Measurements from ENCODE around the gene CELSR1. TPM values are rescaled to one million over a fixed set of nuclear protein-coding genes. Genes with fewer than 3 reads are reported as not detected.

Gene CELSR1
- total RNA-seq, 1 donor from 2014 or later, result 18.8 TPM

- H3K27me3 Mint-ChIP-seq (ENCODE audit: low read depth), result no peaks in the 10 kb centered on the region
These were observed 166.7 kb downstream of the CELSR1 start for GRCh38 chr22:46370584-46371291.

DNA sequence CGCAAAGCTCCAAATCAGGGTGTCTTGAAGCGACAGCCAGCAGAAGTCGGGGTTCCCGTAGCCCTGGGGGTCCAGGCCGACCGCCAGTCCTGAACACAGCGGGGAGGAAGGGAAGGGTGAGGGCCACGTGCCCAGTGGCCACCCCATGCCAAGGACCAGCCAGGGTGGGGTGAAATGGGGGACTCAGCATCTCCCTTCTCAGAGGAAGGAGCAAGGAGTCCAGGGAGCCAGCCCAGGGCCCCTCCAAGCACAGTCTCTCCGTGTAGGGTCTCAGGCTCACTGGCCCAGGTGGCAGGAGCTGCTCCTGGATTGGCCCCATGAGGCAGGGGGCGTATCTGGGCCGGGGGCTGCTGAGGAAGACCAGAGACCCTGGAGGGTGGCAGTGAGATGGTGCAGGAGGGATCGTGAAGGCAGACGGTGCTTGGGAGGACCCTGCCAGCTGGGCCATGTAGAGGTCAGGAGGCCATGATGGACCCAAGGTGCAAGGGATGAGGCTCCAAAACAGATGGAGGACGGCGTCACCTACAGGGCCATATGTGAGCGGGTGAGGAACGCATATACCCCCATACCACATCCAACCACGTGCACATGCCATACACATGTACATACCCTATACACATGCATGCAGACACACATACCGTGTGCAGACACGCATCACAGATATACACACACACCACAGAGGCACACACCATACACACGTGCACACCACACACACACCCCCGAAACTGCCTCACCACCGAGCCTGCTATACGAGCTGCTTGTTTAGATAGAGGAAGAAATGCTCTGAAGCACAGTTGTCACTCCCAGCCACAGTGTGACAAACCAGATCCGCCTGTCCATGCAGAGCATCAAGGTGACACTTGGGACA lies 167.5 kb downstream of the CELSR1 start:
- no peaks in the 10 kb centered on the region for H3K27me3 Mint-ChIP-seq (ENCODE audit: low read depth)
- TF ChIP-seq, protein P1, sequence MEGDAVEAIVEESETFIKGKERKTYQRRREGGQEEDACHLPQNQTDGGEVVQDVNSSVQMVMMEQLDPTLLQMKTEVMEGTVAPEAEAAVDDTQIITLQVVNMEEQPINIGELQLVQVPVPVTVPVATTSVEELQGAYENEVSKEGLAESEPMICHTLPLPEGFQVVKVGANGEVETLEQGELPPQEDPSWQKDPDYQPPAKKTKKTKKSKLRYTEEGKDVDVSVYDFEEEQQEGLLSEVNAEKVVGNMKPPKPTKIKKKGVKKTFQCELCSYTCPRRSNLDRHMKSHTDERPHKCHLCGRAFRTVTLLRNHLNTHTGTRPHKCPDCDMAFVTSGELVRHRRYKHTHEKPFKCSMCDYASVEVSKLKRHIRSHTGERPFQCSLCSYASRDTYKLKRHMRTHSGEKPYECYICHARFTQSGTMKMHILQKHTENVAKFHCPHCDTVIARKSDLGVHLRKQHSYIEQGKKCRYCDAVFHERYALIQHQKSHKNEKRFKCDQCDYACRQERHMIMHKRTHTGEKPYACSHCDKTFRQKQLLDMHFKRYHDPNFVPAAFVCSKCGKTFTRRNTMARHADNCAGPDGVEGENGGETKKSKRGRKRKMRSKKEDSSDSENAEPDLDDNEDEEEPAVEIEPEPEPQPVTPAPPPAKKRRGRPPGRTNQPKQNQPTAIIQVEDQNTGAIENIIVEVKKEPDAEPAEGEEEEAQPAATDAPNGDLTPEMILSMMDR (IDR thresholded peaks at IDR 0.05; ENCODE audit: unreplicated experiment), result no peak
- H3K4me3 Mint-ChIP-seq, result no peak overlapping the region
- H3K36me3 Mint-ChIP-seq, result peaks cover 7% of the 10 kb centered on the region
- H3K9me3 Mint-ChIP-seq, result no peaks in the 10 kb centered on the region
- DNase-seq (ENCODE audit: low spot score in 2 of 2, unreplicated experiment in 2 of 2), result no peak
- H3K27ac Mint-ChIP-seq, result no peak overlapping the region
- H3K4me1 Mint-ChIP-seq, result no peaks in the 10 kb centered on the region

More at GRCh38 chr22:46370584-46371291, 166.7 kb downstream of the CELSR1 start:
- Mint-ChIP-seq H3K9me3 (peaks cover 1% of the 10 kb centered on the region), H3K4me3 (no peak overlapping the region), H3K4me1 (no peaks in the 10 kb centered on the region), H3K36me3 (peaks cover 13% of the 10 kb centered on the region), H3K27ac (no peak overlapping the region)
- TF ChIP-seq, protein P1 (IDR thresholded peaks at IDR 0.05; ENCODE audit: unreplicated experiment), result no peak
- no peak for DNase-seq (ENCODE audit: low spot score in 2 of 2, unreplicated experiment in 2 of 2)

- H3K4me3 Mint-ChIP-seq, result no peak overlapping the region
- no peak for DNase-seq (ENCODE audit: low spot score in 2 of 2, unreplicated experiment in 2 of 2)
- peaks cover 6% of the 10 kb centered on the region for H3K36me3 Mint-ChIP-seq
- H3K27ac Mint-ChIP-seq, result no peak overlapping the region
- no peaks in the 10 kb centered on the region for H3K27me3 Mint-ChIP-seq (ENCODE audit: low read depth)
- H3K4me1 Mint-ChIP-seq, result no peaks in the 10 kb centered on the region
- no peaks in the 10 kb centered on the region for H3K9me3 Mint-ChIP-seq
- TF ChIP-seq, protein P1 (IDR thresholded peaks at IDR 0.05; ENCODE audit: unreplicated experiment), result no peak
These were observed 168.3 kb downstream of the CELSR1 start for GRCh38 chr22:46368871-46369715.

- Mint-ChIP-seq H3K9me3 (no peaks in the 10 kb centered on the region), H3K4me3 (no peak overlapping the region), H3K27me3 (ENCODE audit: low read depth) (no peaks in the 10 kb centered on the region), H3K27ac (no peak overlapping the region), H3K4me1 (no peaks in the 10 kb centered on the region), H3K36me3 (peaks cover 4% of the 10 kb centered on the region)
- DNase-seq (ENCODE audit: low spot score in 2 of 2, unreplicated experiment in 2 of 2), result no peak
- TF ChIP-seq, protein P1 (IDR thresholded peaks at IDR 0.05; ENCODE audit: unreplicated experiment), result no peak
These were observed 169.0 kb downstream of the CELSR1 start for GRCh38 chr22:46368422-46368821.

- H3K4me3 Mint-ChIP-seq, result no peak overlapping the region
- peak in 1 of 2 experiments; percentile 79 for DNase-seq (ENCODE audit: low spot score in 2 of 2, unreplicated experiment in 2 of 2)
These were observed 169.7 kb downstream of the CELSR1 start for GRCh38 chr22:46367707-46368191.

More at GRCh38 chr22:46367707-46368191, 169.7 kb downstream of the CELSR1 start:
- Mint-ChIP-seq H3K4me1 (no peaks in the 10 kb centered on the region), H3K27me3 (ENCODE audit: low read depth) (no peaks in the 10 kb centered on the region), H3K9me3 (no peaks in the 10 kb centered on the region), H3K36me3 (peaks cover 3% of the 10 kb centered on the region), H3K27ac (no peak overlapping the region)
- TF ChIP-seq, protein P1 (IDR thresholded peaks at IDR 0.05; ENCODE audit: unreplicated experiment), result peak; percentile 77
